Mesenchymal stem cell (in vitro differentiated cells and primary cell): Measurements from ENCODE around the gene NBPF3.

Source experiments
- DNase-seq: peaks from one replicate; pipeline ENCODE4 v3.0.0-alpha.2; 2013
- H2AFZ ChIP-seq: one replicate; pipeline ENCODE4 v1.6.1; 2013; ENCODE audit warnings: low read depth, mild to moderate bottlenecking, control low read depth, inconsistent platforms, low read length, moderate library complexity
- H2AK5ac ChIP-seq: 2 replicates; pipeline ENCODE4 v1.6.1; 2013; ENCODE audit warnings: low read length, moderate library complexity, mild to moderate bottlenecking, inconsistent platforms; ENCODE audit not compliant: severe bottlenecking
- H2BK120ac ChIP-seq: one replicate; pipeline ENCODE4 v1.6.1; 2013; ENCODE audit warnings: low read depth, mild to moderate bottlenecking, inconsistent platforms, low read length, moderate library complexity
- H2BK12ac ChIP-seq, 2 experiments: one replicate each; pipeline ENCODE4 v1.6.1; 2013; ENCODE audit warnings: inconsistent platforms in 2 of 2, low read length in 2 of 2, mild to moderate bottlenecking in 2 of 2, moderate library complexity in 2 of 2, control low read depth in 1 of 2
- H2BK15ac ChIP-seq: one replicate; pipeline ENCODE4 v1.6.1; 2013; ENCODE audit warnings: mild to moderate bottlenecking, low read depth, inconsistent platforms; ENCODE audit not compliant: poor library complexity, severe bottlenecking
- H2BK5ac ChIP-seq: 2 replicates; pipeline ENCODE4 v1.6.1; 2013; ENCODE audit warnings: low read depth, mild to moderate bottlenecking, low read length, control low read depth, inconsistent platforms; ENCODE audit not compliant: poor library complexity, severe bottlenecking
- H3K14ac ChIP-seq, 2 experiments: one replicate each; pipeline ENCODE4 v1.6.1; 2013; ENCODE audit warnings: inconsistent platforms in 2 of 2, low read length in 2 of 2, control low read depth in 1 of 2, mild to moderate bottlenecking in 1 of 2, moderate library complexity in 1 of 2
- H3K18ac ChIP-seq, 2 experiments: one replicate each; pipeline ENCODE4 v1.6.1; 2013; ENCODE audit warnings: inconsistent platforms in 2 of 2, low read length in 2 of 2, control low read depth in 1 of 2, low read depth in 1 of 2, mild to moderate bottlenecking in 1 of 2
- H3K23ac ChIP-seq, 2 experiments: one replicate each; pipeline ENCODE4 v1.6.1; 2013; ENCODE audit warnings: inconsistent platforms in 2 of 2, low read length in 2 of 2, mild to moderate bottlenecking in 2 of 2, moderate library complexity in 2 of 2, control low read depth in 1 of 2
- H3K27ac ChIP-seq: 2 replicates; pipeline ENCODE4 v1.5.1; 2013; ENCODE audit warnings: mild to moderate bottlenecking, moderate library complexity, low read length, control low read depth, inconsistent platforms; ENCODE audit not compliant: poor library complexity, severe bottlenecking
- H3K27me3 ChIP-seq, 2 experiments: 2 replicates each; pipeline versions ENCODE4 v1.6.1 to v1.7.0; 2013; ENCODE audit warnings: low read length in 2 of 2, mild to moderate bottlenecking in 2 of 2, moderate library complexity in 2 of 2, control low read depth in 1 of 2, inconsistent platforms in 1 of 2; ENCODE audit not compliant: control insufficient read depth in 1 of 2, insufficient read depth in 1 of 2
- H3K36me3 ChIP-seq, 2 experiments: 2 replicates each; pipeline versions ENCODE4 v1.6.1 to v1.7.0; 2013; ENCODE audit warnings: low read length in 2 of 2, control low read depth in 1 of 2, inconsistent platforms in 1 of 2, low read depth in 1 of 2, mild to moderate bottlenecking in 1 of 2; ENCODE audit not compliant: insufficient read depth in 2 of 2, control insufficient read depth in 1 of 2
- H3K4ac ChIP-seq, 2 experiments: one replicate each; pipeline ENCODE4 v1.6.1; 2013; ENCODE audit warnings: inconsistent platforms in 2 of 2, low read length in 2 of 2, mild to moderate bottlenecking in 2 of 2, moderate library complexity in 2 of 2, control low read depth in 1 of 2, low read depth in 1 of 2
- H3K4me1 ChIP-seq: 2 replicates; pipeline ENCODE4 v1.6.1; 2013; ENCODE audit warnings: low read depth, low read length, control low read depth; ENCODE audit not compliant: control insufficient read depth, insufficient read depth
- H3K4me2 ChIP-seq: 2 replicates; pipeline ENCODE4 v1.6.1; 2013; ENCODE audit warnings: low read length, mild to moderate bottlenecking, inconsistent platforms; ENCODE audit not compliant: poor library complexity, severe bottlenecking
- H3K4me3 ChIP-seq, 2 experiments: 2 replicates each; pipeline versions ENCODE4 v1.5.1 to v1.7.0; 2013; ENCODE audit warnings: low read length in 2 of 2, mild to moderate bottlenecking in 2 of 2, control low read depth in 1 of 2, low read depth in 1 of 2; ENCODE audit not compliant: insufficient read depth in 1 of 2
- H3K79me1 ChIP-seq: replicated peaks from 2 replicates; pipeline ENCODE4 v1.6.1; 2013; ENCODE audit warnings: mild to moderate bottlenecking, control low read depth, low read length, inconsistent platforms; ENCODE audit not compliant: poor library complexity, severe bottlenecking
- H3K9ac ChIP-seq: 2 replicates; pipeline ENCODE4 v1.7.0; 2013; ENCODE audit warnings: mild to moderate bottlenecking, low read length, moderate library complexity
- H3K9me3 ChIP-seq: 2 replicates; pipeline ENCODE4 v1.7.0; 2013; ENCODE audit warnings: mild to moderate bottlenecking, low read length; ENCODE audit not compliant: control insufficient read depth
- H4K8ac ChIP-seq: one replicate; pipeline ENCODE4 v1.6.1; 2013; ENCODE audit warnings: inconsistent platforms, mild to moderate bottlenecking, low read length, moderate library complexity
- H4K91ac ChIP-seq: one replicate; pipeline ENCODE4 v1.6.1; 2013; ENCODE audit warnings: mild to moderate bottlenecking, low read length, inconsistent platforms
- WGBS: methylation state at CpG from one replicate; pipeline ENCODE4 v1.1.7; 2013; ENCODE audit warnings: mixed read lengths; 5-methylcytosine and 5-hydroxymethylcytosine counted together

NBPF3 gene

GRCh38 chr1:21496063-21496462 is 56.1 kb downstream of the NBPF3 start:
- Histone ChIP-seq H3K23ac (no peak overlapping the region), H3K36me3 (no peaks in the 10 kb centered on the region), H3K9me3 (peaks cover 10% of the 10 kb centered on the region), H3K4me1 (peaks cover 7% of the 10 kb centered on the region), H3K27me3 (peaks cover 19 to 65% of the 10 kb centered on the region in 2 experiments), H2BK5ac (no peak overlapping the region), H2BK15ac (no peak overlapping the region), H3K79me1 (no peaks in the 10 kb centered on the region), H4K8ac (no peak overlapping the region), H2AFZ (no peak overlapping the region), H3K18ac (no peak overlapping the region), H3K9ac (no peak overlapping the region), H3K27ac (no peak overlapping the region), H3K4ac (no peak overlapping the region), H3K4me3 (no peak overlapping the region), H2BK120ac (no peak overlapping the region), H3K4me2 (no peak overlapping the region), H4K91ac (no peak overlapping the region), H3K14ac (no peak overlapping the region), H2BK12ac (no peak overlapping the region), H2AK5ac (no peak overlapping the region)
- 77% methylated on average over 1 of the region's 1 CpG for WGBS
- DNase-seq: no peak

GRCh38 chr1:21496886-21497285 is 56.9 kb downstream of the NBPF3 start:
- H3K18ac ChIP-seq: no peak overlapping the region
- no peak overlapping the region for H2BK15ac ChIP-seq
- no peak overlapping the region for H3K27ac ChIP-seq
- no peak overlapping the region for H4K91ac ChIP-seq
- H3K79me1 ChIP-seq: no peaks in the 10 kb centered on the region
- H3K4ac ChIP-seq: no peak overlapping the region
- H4K8ac ChIP-seq: no peak overlapping the region
- H2BK12ac ChIP-seq: no peak overlapping the region
- no peak overlapping the region for H3K4me3 ChIP-seq
- H2BK5ac ChIP-seq: no peak overlapping the region
- H3K9ac ChIP-seq: no peak overlapping the region
- H3K27me3 ChIP-seq: peaks cover 11 to 60% of the 10 kb centered on the region in 2 experiments
- H3K4me2 ChIP-seq: no peak overlapping the region
- no peak overlapping the region for H2AK5ac ChIP-seq
- H3K4me1 ChIP-seq: peaks cover 6% of the 10 kb centered on the region
- no peak overlapping the region for H3K14ac ChIP-seq
- peaks cover 10% of the 10 kb centered on the region for H3K9me3 ChIP-seq
- H3K36me3 ChIP-seq: no peaks in the 10 kb centered on the region
- no peak overlapping the region for H2AFZ ChIP-seq
- no peak overlapping the region for H2BK120ac ChIP-seq
- no peak for DNase-seq
- WGBS: 66% methylated on average over 3 of the region's 3 CpGs
- no peak overlapping the region for H3K23ac ChIP-seq

GRCh38 chr1:21497466-21498061 is 57.6 kb downstream of the NBPF3 start:
- Histone ChIP-seq H3K36me3 (no peaks in the 10 kb centered on the region), H3K4me3 (no peak overlapping the region), H2AK5ac (no peak overlapping the region), H3K4me1 (peaks cover 6% of the 10 kb centered on the region), H4K8ac (no peak overlapping the region), H2AFZ (no peak overlapping the region), H2BK5ac (no peak overlapping the region), H3K18ac (no peak overlapping the region), H3K23ac (no peak overlapping the region), H3K79me1 (no peaks in the 10 kb centered on the region), H2BK15ac (no peak overlapping the region), H3K4me2 (no peak overlapping the region), H3K27me3 (peaks cover 4 to 54% of the 10 kb centered on the region in 2 experiments), H3K9me3 (peaks cover 10% of the 10 kb centered on the region), H3K27ac (no peak overlapping the region), H2BK12ac (no peak overlapping the region), H3K4ac (no peak overlapping the region), H2BK120ac (no peak overlapping the region), H3K14ac (no peak overlapping the region), H4K91ac (no peak overlapping the region), H3K9ac (no peak overlapping the region)
- WGBS: 55% methylated on average over 7 of the region's 7 CpGs
- no peak for DNase-seq

- no peak overlapping the region for H3K27ac ChIP-seq
- no peak overlapping the region for H3K18ac ChIP-seq
- peaks cover 4 to 46% of the 10 kb centered on the region in 2 experiments for H3K27me3 ChIP-seq
- H3K23ac ChIP-seq: no peak overlapping the region
- H2BK120ac ChIP-seq: no peak overlapping the region
- H3K9ac ChIP-seq: no peak overlapping the region
- H3K14ac ChIP-seq: no peak overlapping the region
- H3K36me3 ChIP-seq: no peaks in the 10 kb centered on the region
- no peak overlapping the region for H4K8ac ChIP-seq
- H2BK5ac ChIP-seq: no peak overlapping the region
- H2BK12ac ChIP-seq: no peak overlapping the region
- DNase-seq: no peak
- no peak overlapping the region for H2AK5ac ChIP-seq
- no peak overlapping the region for H3K4ac ChIP-seq
- no CpG with 5 or more reads among the region's 1 CpG for WGBS
- peaks cover 10% of the 10 kb centered on the region for H3K9me3 ChIP-seq
- H2AFZ ChIP-seq: no peak overlapping the region
- H2BK15ac ChIP-seq: no peak overlapping the region
- H3K4me1 ChIP-seq: peaks cover 6% of the 10 kb centered on the region
- no peak overlapping the region for H3K4me2 ChIP-seq
- H3K79me1 ChIP-seq: no peaks in the 10 kb centered on the region
- H4K91ac ChIP-seq: no peak overlapping the region
- no peak overlapping the region for H3K4me3 ChIP-seq
Observed at GRCh38 chr1:21499283-21499950, 59.5 kb downstream of the NBPF3 start.
